Parathyroid adenoma (tissue), 2 donors: ENCODE results near the gene NEK6.

ENCODE experiments used
- H2AFZ ChIP-seq: fragments of 300-600 bp; sonication (generic); one replicate; pipeline ENCODE4 v1.7.0; 2017; ENCODE audit warnings: antibody characterized with exemption, mild to moderate bottlenecking
- H3K27ac ChIP-seq: fragments of 300-600 bp; sonication (generic); one replicate; pipeline ENCODE4 v1.7.0; 2017
- H3K27me3 ChIP-seq: fragments of 300-600 bp; sonication (generic); one replicate; pipeline ENCODE4 v1.7.0; 2017; ENCODE audit warnings: low read length; ENCODE audit not compliant: control insufficient read depth, insufficient read depth
- H3K36me3 ChIP-seq: fragments of 300-600 bp; sonication (generic); one replicate; pipeline ENCODE4 v1.7.0; 2017; ENCODE audit warnings: low read length; ENCODE audit not compliant: control insufficient read depth, insufficient read depth
- H3K4me1 ChIP-seq: fragments of 300-600 bp; sonication (generic); one replicate; pipeline ENCODE4 v1.7.0; 2017; ENCODE audit warnings: control low read depth
- H3K4me2 ChIP-seq: fragments of 300-600 bp; sonication (generic); one replicate; pipeline ENCODE4 v1.7.0; 2017; ENCODE audit warnings: low read length
- H3K4me3 ChIP-seq: fragments of 300-600 bp; sonication (generic); one replicate; pipeline ENCODE4 v1.7.0; 2017; ENCODE audit warnings: low read depth, low read length
- H3K79me2 ChIP-seq: fragments of 300-600 bp; sonication (generic); one replicate; pipeline ENCODE4 v1.7.0; 2017; ENCODE audit warnings: control low read depth
- H3K9ac ChIP-seq: fragments of 300-600 bp; sonication (generic); one replicate; pipeline ENCODE4 v1.7.0; 2017; ENCODE audit warnings: mild to moderate bottlenecking
- H3K9me3 ChIP-seq: fragments of 300-600 bp; sonication (generic); one replicate; pipeline ENCODE4 v1.7.0; 2017; ENCODE audit warnings: low read length; ENCODE audit not compliant: control insufficient read depth
- CTCF ChIP-seq: fragments of 300-600 bp; sonication (generic); IDR thresholded peaks from one replicate; pipeline ENCODE4 v1.7.0; 2017; ENCODE audit warnings: antibody characterized with exemption, mild to moderate bottlenecking
- donor health status: primary hyperparathyroidism.

The NEK6 gene

GRCh38 chr9:124273427-124274160 lies 15.8 kb downstream of the NEK6 start:
- no peaks in the 10 kb centered on the region for H3K36me3 ChIP-seq
- no peak overlapping the region for H3K27ac ChIP-seq
- TF ChIP-seq CTCF: no peak
- H3K27me3 ChIP-seq: no peaks in the 10 kb centered on the region
- no peak overlapping the region for H3K4me3 ChIP-seq
- H3K9me3 ChIP-seq: no peaks in the 10 kb centered on the region
- H3K79me2 ChIP-seq: no peaks in the 10 kb centered on the region
- H3K4me1 ChIP-seq: no peaks in the 10 kb centered on the region
- H3K9ac ChIP-seq: no peak overlapping the region
- H2AFZ ChIP-seq: no peak overlapping the region
- H3K4me2 ChIP-seq: no peak overlapping the region

GRCh38 chr9:124274226-124274625 lies 16.5 kb downstream of the NEK6 start:
- no peaks in the 10 kb centered on the region for H3K27me3 ChIP-seq
- H3K27ac ChIP-seq: no peak overlapping the region
- H3K4me2 ChIP-seq: no peak overlapping the region
- H3K4me3 ChIP-seq: no peak overlapping the region
- H3K79me2 ChIP-seq: no peaks in the 10 kb centered on the region
- H3K4me1 ChIP-seq: no peaks in the 10 kb centered on the region
- no peaks in the 10 kb centered on the region for H3K9me3 ChIP-seq
- no peak for TF ChIP-seq CTCF
- H3K9ac ChIP-seq: no peak overlapping the region
- no peaks in the 10 kb centered on the region for H3K36me3 ChIP-seq
- no peak overlapping the region for H2AFZ ChIP-seq

- H3K27ac ChIP-seq: no peak overlapping the region
- no peaks in the 10 kb centered on the region for H3K9me3 ChIP-seq
- no peaks in the 10 kb centered on the region for H3K36me3 ChIP-seq
- H3K4me1 ChIP-seq: no peaks in the 10 kb centered on the region
- H3K4me3 ChIP-seq: no peak overlapping the region
- TF ChIP-seq CTCF: no peak
- H3K9ac ChIP-seq: no peak overlapping the region
- H3K4me2 ChIP-seq: no peak overlapping the region
- no peak overlapping the region for H2AFZ ChIP-seq
- H3K79me2 ChIP-seq: no peaks in the 10 kb centered on the region
- no peaks in the 10 kb centered on the region for H3K27me3 ChIP-seq
These were observed 17.0 kb downstream of the NEK6 start for GRCh38 chr9:124274738-124275137.

GRCh38 chr9:124277420-124277819 lies 19.7 kb downstream of the NEK6 start:
- H3K27ac ChIP-seq: no peak overlapping the region
- H3K4me3 ChIP-seq: no peak overlapping the region
- no peaks in the 10 kb centered on the region for H3K27me3 ChIP-seq
- H3K4me1 ChIP-seq: no peaks in the 10 kb centered on the region
- TF ChIP-seq CTCF: no peak
- H3K9ac ChIP-seq: no peak overlapping the region
- no peak overlapping the region for H3K4me2 ChIP-seq
- H3K79me2 ChIP-seq: no peaks in the 10 kb centered on the region
- no peaks in the 10 kb centered on the region for H3K36me3 ChIP-seq
- no peak overlapping the region for H2AFZ ChIP-seq
- H3K9me3 ChIP-seq: no peaks in the 10 kb centered on the region

GRCh38 chr9:124278054-124278540 lies 20.3 kb downstream of the NEK6 start:
- no peaks in the 10 kb centered on the region for H3K79me2 ChIP-seq
- no peak for TF ChIP-seq CTCF
- no peak overlapping the region for H3K4me2 ChIP-seq
- no peaks in the 10 kb centered on the region for H3K9me3 ChIP-seq
- no peaks in the 10 kb centered on the region for H3K4me1 ChIP-seq
- H2AFZ ChIP-seq: no peak overlapping the region
- H3K4me3 ChIP-seq: no peak overlapping the region
- H3K27me3 ChIP-seq: no peaks in the 10 kb centered on the region
- H3K9ac ChIP-seq: no peak overlapping the region
- H3K27ac ChIP-seq: no peak overlapping the region
- no peaks in the 10 kb centered on the region for H3K36me3 ChIP-seq
